Inflammatory macrophage treated with lipopolysaccharide for 1 hour (primary cell): Measurements from ENCODE around the gene ME3.
A peak's percentile ranks its signal among the peaks of the same experiment; 100 is the strongest.
"Not testable (repeated sequence)": the region's sequence is repeated elsewhere in the genome, so short reads cannot be mapped to it uniquely, and the experiment has no call there.

Source experiments
- DNase-seq, 2 donors: peaks; one replicate each; pipeline ENCODE4 v3.0.0-alpha.2; 2020 to 2022

Gene ME3

DNA sequence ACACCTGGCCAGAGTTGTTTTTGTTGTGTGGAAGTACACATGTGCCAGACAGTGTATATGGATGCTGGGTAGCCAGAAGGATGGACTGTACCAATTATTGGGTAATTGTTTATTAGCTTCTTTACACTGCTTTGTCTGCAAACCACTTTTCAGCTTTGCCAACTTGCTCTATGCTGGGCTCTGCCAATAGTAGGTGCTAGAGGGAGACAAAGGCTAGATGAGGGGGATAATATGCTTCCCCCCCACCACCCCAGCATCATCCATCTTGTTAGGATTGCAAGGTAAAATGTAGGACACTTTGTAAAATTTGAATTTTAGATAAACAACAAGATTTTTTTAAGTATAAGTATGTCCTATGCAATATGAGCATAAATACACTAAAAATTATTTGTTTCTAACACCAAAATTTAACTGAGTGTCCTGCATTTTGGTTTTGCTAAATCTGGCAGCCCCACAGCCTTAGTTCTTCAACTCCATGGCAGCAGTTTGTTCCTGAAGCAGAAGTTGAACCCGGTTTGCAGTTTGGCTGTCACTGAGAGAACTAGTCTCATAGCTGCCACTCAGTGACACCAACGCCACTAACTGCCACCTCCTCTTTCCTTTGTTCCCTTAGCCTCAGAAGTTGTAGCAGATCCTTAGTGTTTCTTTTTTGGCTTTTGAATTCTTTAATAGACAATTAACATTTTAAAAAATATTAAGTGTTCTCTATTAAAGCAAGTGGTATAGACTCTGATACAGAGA, 219.0 kb downstream of the ME3 start:
- no peak for DNase-seq

DNA sequence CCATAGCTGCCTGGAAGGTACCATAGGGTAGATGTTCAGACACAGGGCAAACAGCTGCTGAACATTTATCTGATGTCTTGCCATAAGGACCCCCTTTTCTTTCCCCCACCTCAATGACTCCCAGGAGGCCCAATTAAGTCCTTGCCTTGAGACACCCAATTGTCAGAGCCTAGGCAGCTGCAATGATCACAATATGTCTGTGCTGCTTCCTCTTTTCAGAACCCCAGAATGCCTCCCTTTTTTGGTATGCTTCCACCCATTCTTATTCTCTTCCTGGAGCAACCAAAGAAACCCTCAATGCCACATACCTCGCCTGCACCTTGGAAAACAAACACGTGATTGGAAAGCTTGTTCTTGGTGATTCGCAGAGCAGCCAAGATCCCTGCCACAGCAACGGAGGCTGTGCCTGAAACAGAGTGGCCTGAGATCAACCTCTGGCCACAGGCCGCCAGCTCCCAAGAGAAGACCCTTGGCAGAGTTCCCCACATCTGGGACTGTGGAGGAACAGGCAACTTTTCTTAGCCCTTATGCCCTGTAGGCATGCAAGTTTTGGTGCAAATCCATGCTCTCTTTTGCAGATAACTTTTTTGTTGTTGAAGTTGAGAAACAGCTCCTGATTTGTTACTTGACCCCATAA, 222.3 kb downstream of the ME3 start:
- DNase-seq: no peak

DNA sequence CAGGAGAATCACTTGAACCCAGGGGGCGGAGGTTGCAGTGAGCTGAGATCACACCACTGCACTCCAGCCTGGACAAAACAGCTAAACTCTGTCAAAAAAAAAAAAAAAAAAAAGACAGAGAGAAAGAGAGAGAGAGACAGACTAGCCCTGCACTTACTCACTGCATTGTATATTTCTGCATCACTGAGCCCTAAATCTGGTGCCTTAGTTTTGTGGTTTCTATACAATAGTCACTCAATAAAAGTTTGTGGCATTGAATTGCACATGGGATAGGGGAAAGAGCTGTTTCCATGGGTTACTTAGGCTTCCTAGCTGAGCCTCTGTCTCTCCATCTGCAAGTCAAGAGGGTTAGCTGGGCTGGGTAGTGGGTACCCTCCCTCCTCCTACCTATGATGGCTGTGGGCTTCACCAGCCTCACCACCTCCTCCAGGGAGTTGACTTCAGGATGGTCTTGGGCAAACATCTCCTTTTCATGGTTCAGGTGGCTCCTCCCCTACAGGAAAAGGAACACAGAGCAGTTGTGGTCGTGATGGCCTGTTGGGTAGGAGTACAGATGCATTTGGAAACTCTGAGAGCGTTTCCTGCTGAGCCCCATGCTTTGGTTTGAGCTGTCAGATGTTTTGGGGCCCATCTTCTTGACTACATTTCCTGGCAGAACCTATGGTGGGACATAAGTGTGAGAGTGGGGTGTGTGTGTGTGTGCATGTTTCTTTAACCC, 224.5 kb downstream of the ME3 start:
- no peak for DNase-seq

DNA sequence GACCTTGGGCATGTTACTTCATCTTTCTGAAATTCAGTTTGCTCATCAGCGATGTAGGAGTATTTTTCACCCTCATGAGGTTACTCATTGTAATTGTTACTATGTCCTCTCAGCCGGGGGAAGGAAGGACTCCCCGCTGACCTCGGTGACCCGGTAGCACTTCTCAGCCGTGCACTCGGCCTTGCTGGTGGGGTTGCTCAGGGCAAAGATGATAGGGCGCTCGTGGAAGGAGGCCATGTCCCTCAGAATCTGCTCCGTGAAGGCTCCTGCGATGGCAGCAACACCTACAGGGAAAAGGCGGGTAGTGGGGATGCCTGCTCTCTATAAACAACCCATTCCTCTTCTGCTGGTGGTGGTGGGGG, 225.5 kb downstream of the ME3 start:
- no peak for DNase-seq

DNA sequence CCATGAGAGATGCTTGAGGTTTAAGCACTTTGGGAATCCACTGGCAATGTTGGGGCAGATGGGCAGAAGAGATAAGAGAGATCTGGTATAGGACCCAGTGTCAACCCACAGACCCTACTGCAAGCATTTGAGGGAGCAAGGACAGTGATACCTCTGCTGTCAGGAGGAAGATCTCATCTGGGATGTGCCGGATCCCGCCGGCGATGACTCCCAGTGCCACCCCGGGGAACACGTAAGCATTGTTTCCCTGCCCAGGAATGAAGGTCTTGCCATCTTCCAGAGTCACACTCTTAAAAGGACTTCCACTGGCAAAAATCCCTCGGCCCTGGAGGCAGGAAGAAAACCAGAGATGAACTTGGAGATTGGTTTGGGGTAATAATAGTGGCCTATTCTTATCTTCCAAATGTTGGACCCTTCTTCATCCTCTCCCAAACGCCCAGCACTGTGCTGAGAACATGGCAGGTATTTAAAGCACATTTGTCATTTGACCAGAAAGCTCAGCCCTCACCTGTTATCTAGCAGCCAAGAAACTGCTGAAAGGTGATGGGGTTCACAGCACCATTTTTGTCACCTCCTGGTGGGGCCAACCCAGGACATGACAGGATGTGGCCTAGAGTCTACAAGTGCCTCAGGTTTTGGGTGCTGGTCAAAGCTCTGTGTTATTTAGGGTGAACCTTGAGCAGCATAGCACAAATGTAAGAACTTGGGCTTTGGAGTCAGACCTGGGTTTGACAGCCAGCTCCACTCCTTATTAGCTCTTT, 226.1 kb downstream of the ME3 start:
- no peak for DNase-seq

DNA sequence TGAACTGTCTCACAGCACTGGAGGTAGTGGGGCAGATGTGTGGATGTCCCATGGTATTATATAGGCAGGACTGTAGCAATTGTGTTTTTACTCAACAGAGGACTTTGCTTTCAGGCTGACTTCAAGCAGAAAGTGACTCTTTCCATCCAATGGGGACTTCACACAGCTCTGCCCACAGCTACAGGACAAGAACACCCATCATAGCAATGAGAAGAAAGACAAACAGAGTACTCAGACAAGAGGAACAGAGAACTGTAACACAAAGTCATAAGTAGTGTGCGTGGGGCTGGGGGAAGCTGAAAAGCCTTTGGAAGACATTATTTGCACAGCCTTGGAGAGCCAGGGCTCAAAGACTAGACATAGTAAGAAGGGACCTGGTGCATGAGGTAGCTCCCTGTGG, 227.4 kb downstream of the ME3 start:
- no peak for DNase-seq

DNA sequence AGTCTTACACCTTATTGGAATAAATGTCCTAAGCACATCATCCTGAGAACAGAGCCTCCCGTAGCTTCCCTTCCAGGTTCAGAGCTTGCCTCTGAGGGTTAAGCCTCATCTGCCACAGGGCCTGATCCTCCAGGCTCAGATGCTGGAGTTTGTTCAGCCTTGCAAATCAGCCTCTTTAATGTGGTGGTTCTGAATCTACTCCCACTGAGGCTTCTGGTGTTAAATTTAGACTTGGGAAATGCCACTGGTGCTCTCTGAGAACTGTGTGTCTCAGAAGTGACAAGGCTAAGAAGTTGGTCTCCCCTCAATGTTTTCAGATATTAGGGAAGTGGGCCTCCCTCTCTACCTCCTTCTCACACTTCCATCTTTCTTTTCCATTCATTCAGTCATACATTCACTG, 229.0 kb downstream of the ME3 start:
- peak in 1 of 2 donors; percentile 15 for DNase-seq

DNA sequence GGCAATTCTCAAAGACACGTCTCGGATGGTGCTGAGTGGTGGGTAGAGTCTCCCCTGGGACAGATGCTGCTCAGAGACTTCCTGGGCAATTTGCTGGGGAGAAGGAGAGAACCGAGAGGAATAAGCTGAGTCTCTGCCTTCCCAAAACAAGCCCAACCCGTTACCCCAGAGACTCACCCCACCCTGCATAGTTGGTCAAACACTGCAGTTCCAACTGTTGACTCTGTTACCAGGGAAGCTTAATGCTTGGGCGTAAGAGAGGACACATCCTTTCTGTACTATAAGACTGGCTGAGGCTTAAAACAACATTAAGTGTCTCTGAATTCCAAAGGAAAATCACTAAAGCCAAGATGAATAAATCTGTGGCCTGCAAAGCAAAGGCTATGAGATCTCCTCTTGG, 229.6 kb downstream of the ME3 start:
- DNase-seq: no peak

DNA sequence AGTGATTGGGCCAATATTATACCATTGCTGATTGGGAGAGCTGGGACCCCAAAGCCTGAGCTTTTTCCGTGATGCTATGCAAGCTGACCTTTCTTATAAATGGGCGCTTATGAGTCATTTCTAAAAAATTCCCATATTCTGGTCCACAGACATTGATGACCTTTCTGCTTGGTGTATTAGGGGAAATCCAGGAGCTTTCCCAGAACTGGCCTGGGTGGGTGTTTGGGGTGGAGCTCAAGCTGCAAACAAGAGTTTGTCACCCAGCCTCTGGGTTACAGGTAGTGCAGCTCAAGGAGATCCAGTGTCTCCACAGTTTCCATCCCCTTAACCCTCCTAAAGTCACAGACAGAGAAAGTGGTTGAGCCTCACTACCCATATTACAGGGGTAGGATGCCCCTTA, 230.0 kb downstream of the ME3 start:
- DNase-seq: peak; percentile 42 to 74

DNA sequence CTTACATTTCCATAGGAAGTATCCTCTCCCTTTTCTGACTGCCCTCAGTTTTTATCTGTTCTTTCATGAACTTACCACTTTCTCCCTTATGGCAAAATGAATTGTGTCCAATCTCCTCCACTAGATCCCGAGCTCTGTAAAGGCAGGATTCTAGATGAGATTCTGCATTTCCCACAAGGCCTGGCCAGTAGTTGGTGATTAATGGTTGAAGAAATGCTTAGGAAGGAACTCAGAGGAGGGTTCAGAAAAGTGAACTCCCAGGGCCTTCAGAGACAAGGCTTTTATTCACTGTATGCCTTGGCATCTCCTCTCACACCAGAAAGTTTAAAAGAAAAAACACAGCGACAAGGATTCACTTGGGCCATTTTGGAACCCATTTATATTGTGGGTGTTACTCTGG, 231.6 kb downstream of the ME3 start:
- no peak for DNase-seq

DNA sequence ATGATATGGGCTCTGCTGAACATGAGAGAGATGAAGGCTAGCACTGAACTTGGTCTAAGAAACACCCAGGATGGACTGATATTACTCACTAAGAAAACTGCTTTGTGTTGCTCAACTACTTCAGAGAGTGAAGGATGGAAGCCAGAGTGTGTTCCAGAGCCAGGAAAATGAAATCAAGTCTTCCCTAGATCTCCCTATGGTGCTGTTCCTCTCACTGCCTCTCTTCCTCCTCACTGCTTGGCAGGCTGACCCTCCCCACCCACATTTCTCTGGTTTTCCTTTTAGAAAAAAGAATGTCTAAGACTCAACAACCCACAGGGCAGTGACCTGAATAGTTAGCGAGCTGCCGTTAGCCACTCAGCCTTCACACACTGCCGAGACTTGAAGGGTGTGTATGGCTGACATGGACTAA, 232.1 kb downstream of the ME3 start:
- no peak for DNase-seq

DNA sequence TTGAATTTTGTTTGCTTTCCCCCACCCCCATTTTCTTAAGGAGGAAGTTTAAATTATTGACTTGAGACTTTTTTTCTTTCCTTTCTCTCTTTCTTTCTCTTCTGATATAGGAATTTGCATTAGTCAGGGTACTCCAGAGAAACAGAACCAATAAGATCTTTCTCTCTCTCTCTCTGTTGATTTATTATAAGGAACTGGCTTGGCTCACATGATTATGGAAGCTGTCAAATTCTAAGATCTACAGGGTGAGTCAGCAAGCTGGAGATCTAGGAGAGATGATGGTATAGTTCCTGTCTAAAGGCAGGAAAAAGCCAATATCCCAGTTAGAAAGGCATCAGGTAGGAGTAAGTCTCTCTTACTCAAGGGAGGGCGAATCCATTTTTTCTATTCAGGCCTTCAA, 233.7 kb downstream of the ME3 start:
- peak in 1 of 2 donors; percentile 39 for DNase-seq

DNA sequence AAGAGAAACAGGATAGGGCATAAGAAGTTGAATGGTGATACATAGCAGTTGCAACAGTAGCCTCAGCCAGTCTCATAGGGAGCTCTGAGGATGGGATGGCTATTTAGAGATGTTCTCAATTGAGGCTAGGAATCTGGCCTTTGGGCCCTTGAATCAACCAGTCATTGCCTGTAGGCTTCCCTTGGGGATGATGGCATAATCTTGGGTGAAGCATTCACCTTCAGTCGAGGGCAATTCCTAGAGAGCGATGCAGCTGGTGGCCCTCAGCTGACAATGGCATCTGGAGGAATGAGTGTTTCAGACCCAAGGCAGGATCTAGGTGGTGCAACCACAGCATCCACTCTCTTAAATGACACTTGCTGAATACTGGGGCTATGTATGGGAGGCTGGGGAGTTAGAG, 236.7 kb downstream of the ME3 start:
- DNase-seq: no peak

DNA sequence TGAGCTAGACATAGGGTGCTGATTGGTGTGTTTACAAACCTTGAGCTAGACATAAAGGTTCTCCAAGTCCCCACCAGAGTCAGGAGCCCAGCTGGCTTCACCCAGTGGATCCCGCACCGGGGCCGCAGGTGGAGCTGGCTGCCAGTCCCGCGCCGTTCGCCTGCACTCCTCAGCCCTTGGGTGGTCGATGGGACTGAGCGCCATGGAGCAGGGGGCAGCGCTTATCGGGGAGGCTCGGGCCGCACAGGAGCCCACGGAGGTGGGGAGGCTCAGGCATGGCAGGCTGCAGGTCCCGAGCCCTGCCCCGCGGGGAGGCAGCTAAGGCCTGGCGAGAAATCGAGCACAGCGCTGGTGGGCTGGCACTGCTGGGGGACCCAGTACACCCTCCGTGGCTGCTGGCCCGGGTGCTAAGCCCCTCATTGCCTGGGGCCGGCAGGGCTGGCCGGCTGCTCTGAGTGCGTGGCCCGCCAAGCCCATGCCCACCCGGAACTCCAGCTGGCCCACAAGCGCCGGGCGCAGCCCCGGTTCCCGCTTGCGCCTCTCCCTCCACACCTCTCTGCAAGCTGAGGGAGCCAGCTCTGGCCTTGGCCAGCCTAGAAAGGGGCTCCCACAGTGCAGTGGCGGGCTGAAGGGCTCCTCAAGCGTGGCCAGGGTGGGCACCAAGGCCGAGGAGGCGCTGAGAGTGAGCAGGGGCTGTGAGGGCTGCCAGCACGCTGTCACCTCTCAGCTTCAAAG, 238.9 kb downstream of the ME3 start:
- DNase-seq: not testable (repeated sequence)

DNA sequence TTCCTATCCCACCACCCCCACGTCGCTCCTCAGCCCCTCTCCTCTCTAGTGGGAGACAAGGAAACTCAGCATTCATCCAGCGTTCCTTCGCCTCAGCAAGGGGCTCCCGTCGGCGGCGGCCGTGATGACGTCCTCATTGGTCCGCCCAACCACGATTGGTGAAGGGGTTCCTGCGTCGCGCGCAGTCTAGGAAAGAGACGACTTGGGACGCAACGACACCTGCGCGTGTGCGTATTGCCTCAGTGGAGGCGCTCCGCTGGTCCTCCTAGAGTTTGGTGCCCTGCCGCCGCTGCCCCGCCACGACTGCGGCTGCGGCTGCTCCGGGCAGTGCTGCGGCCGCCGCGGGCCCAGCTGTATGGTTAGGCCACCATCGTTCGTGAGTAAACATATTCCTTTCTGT, 241.2 kb downstream of the ME3 start:
- DNase-seq: no peak

DNA sequence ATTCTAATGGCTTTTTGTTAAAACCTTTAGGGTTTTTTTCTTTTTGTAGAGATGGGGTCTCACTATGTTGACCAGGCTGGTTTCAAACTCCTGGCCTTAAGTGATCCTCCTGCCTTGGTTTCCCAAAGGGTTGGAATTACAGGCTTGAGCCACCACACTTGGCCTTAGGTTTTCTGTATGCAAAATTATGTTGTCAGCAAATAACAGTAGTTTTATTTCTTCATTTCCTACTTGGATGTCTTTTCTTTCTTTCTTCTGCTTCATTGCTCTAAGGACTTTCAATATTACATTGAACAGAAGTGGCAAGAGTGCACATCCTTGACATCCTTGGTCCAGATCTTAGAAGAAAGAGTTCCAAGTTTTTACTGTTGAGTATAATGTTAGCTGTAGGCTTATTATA, 245.0 kb downstream of the ME3 start:
- no peak for DNase-seq

DNA sequence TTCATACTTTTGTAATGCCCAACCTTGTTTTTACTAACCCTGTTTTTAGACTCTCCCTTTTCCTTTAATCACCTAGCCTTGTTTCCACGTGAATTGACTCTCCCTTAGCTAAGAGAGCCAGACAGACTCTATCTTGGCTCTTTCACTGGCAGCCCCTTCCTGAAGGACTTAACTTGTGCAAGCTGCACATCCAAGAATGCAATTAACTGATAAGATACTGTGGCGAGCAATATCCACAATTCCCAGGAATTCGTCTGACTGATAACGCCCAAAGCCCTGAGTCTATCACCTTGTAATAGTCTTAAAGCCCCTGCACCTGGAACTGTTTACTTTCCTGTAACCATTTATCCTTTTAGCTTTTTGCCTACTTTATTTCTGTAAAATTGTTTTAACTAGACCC, 248.9 kb downstream of the ME3 start:
- DNase-seq: not testable (repeated sequence)

DNA sequence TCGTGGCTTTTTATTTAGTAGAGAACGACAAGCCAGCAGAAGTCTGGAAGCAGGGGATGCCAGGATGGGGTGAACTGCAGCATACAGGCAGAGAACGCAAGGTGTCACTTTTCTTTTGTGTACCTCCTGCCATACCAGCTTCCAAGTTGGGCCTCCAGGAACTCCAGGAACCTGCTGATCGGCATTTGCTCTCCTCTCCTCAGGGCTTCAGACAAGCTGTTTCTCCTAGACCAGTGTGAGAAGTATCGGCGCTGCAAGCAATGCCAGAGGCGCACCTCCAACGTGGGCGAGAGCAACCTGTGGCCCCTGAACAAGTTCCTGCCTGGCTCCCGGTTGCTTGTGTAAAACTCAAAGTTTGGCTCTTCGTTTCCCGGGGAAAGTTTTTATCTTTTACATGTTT, 250.0 kb downstream of the ME3 start:
- DNase-seq: no peak

DNA sequence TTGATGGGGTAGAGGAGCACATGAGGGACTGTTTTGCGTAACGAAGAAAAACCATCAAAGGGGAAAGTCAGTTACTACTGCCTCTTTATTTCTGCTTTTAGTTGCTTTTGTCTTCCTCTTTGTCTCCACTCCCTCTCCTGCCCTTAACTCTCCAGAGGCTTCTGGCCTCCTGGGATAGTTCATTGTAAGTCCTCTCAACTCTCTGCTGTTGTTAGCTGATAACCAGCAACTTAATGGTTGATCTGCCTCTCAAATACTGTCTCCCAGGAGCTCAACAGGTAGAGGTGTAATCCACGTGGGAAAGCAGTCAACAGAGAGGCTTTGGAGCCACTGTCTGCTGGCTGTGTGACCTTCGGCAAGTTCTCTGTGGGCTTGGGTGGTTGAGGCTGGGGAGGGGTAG, 250.5 kb downstream of the ME3 start:
- DNase-seq: peak in 1 of 2 donors; percentile 25

DNA sequence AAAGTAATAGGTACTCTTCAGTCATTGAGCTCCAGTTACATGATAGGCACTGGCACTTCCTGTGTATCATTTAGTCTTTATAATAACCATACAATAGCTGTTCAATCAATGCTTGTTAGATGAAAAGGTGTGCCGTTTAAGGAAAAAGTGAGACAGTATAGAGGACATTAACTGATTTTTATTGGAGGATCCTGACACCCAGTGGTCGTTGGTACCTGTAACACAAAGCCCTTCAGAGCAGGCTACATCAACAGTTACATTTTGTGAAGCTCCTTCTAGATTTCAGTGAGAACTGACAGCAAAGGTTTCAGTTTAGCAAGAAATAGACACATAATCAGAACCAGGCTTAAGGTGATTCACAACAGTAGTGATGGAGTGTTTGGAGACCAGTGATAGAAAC, 253.5 kb downstream of the ME3 start:
- DNase-seq: no peak

DNA sequence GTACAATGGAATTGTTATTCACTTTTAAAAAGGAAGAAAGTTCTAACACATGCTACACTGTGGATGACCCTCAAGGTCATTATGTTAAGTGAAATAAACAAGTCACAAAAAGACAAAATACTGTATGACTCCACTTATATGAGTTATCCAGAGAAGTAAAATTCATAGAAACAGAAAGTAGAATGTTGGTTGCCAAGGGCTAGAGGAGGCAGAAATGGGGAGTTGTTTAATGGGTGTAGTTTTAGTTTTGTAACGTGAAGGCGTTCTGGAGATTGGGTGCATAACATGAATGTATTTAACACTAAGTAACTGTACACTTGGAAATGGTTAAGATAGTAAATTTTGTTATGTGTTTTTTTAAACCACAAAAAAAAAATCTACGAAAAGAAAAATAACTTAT, 253.9 kb downstream of the ME3 start:
- DNase-seq: no peak

DNA sequence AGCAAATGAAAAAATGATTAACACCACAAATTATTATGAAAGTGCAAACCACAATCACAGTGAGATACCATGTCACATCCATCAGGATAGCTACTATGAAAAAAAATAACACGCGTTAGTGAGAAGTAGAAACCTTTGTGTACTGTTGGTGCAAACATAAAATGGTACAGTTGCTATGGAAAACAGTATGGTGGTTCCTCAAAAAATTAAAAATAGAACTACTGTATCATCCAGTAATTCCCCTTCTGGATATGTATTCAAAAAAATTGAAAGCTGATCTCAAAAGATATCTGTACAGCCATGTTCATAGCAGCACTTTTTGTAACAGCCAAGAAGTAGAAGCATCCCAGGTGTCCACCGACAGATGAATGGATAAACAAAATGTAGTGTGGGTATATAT, 254.3 kb downstream of the ME3 start:
- peak; percentile 22 to 66 for DNase-seq

DNA sequence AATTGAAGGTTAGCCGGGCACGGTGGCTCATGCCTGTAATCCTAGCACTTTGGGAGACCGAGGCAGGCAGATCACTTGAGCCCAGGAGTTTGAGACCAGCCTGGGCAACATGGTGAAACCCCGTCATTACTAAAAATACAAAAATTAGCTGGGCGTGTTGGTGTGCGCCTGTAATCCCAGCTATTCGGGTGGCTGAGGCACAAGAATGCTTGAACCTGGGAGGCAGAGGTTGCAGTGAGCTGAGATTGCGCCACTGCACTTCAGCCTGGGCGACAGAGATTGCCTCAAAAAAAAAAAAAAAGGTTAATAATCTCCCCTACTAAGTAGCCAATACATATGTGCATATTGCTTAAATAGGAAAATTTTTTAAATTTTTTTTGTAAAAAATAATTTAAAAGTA, 255.5 kb downstream of the ME3 start:
- DNase-seq: not testable (repeated sequence)
